H1 (cell line): ENCODE results near the gene NR2C2. TPM values are rescaled to one million over a fixed set of nuclear protein-coding genes. Genes with fewer than 3 reads are reported as not detected.

ENCODE experiments used
- CTCF ChIA-PET: fragments of 300-600 bp; sonication (Branson Sonifier 250); formaldehyde crosslinking; loops from one replicate; lab custom pipeline; 2021; ENCODE audit not compliant: partially characterized antibody; lab: Charles Lee
- POLR2A ChIA-PET: fragments of 300-600 bp; sonication (Branson Sonifier 250); formaldehyde crosslinking; loops from one replicate; lab custom pipeline; 2021; ENCODE audit warnings: inconsistent platforms; ENCODE audit not compliant: partially characterized antibody; lab: Charles Lee
- DNase-seq, 2 experiments: peaks; one replicate each; pipeline versions ENCODE4 v3.0.0 to v3.0.0-alpha.2; 2010 to 2022; ENCODE audit warnings: low spot score in 2 of 2, low read depth in 1 of 2, mixed read lengths in 1 of 2
- FAIRE-seq: peaks from 2 replicates; lab custom pipeline; 2011; peaks lifted over from hg19 to GRCh38; lab: Jason Lieb, UNC
- H2AFZ ChIP-seq: 2 replicates; pipeline ENCODE4 v1.8.1; 2012; ENCODE audit warnings: low read length, inconsistent platforms
- H2AK5ac ChIP-seq: 2 replicates; pipeline ENCODE4 v1.6.1; 2013; ENCODE audit warnings: low read depth, low read length
- H2BK120ac ChIP-seq: replicated peaks from 2 replicates; pipeline ENCODE3; 2013; ENCODE audit warnings: low read depth, low read length, inconsistent platforms
- H2BK12ac ChIP-seq: 2 replicates; pipeline ENCODE4 v1.6.1; 2013; ENCODE audit warnings: low read depth, low read length
- H2BK15ac ChIP-seq: 2 replicates; pipeline ENCODE4 v1.6.1; 2013; ENCODE audit warnings: low read length
- H2BK20ac ChIP-seq: 2 replicates; pipeline ENCODE4 v1.6.1; 2013; ENCODE audit warnings: low read length
- H2BK5ac ChIP-seq: 2 replicates; pipeline ENCODE4 v1.6.1; 2013; ENCODE audit warnings: low read depth, low read length
- H3K14ac ChIP-seq: 2 replicates; pipeline ENCODE4 v1.6.1; 2013; ENCODE audit warnings: inconsistent platforms; ENCODE audit not compliant: insufficient read length
- H3K18ac ChIP-seq: 2 replicates; pipeline ENCODE4 v1.6.1; 2013; ENCODE audit warnings: low read length; ENCODE audit errors: extremely low read depth
- H3K23ac ChIP-seq: 2 replicates; pipeline ENCODE4 v1.6.1; 2013; ENCODE audit warnings: inconsistent platforms; ENCODE audit not compliant: insufficient read length
- H3K23me2 ChIP-seq: 2 replicates; pipeline ENCODE4 v1.6.1; 2013; ENCODE audit warnings: low read depth, low read length
- H3K27ac ChIP-seq: 2 replicates; pipeline ENCODE4 v1.6.1; 2011; ENCODE audit warnings: low read depth, low read length, inconsistent platforms
- H3K27me3 ChIP-seq, 4 experiments: replicated peaks in 1 of 4; 1 replicate in 1 of 4; 2 replicates in 3 of 4; pipeline versions ENCODE4 v1.6.1 to v1.8.1; 2011 to 2013; ENCODE audit warnings: low read length in 3 of 4, mild to moderate bottlenecking in 3 of 4, inconsistent platforms in 2 of 4, mixed read lengths in 2 of 4, moderate library complexity in 1 of 4; ENCODE audit not compliant: control insufficient read depth in 3 of 4, insufficient read depth in 3 of 4; ENCODE audit errors: extremely low read depth in 1 of 4
- H3K36me3 ChIP-seq, 4 experiments: 2 replicates each; pipeline versions ENCODE4 v1.6.1 to v1.8.1; 2011 to 2013; ENCODE audit warnings: mild to moderate bottlenecking in 4 of 4, low read length in 3 of 4, moderate library complexity in 2 of 4, control low read depth in 1 of 4, inconsistent platforms in 1 of 4; ENCODE audit not compliant: insufficient read depth in 4 of 4, control insufficient read depth in 2 of 4
- H3K4ac ChIP-seq: replicated peaks from 2 replicates; pipeline ENCODE3; 2013; ENCODE audit warnings: low read length, low read depth, mixed read lengths, inconsistent platforms; ENCODE audit not compliant: insufficient read length
- H3K4me1 ChIP-seq, 4 experiments: replicated peaks in 1 of 4; 1 replicate in 1 of 4; 2 replicates in 3 of 4; pipeline versions ENCODE4 v1.6.1 to v1.8.1; 2011 to 2013; ENCODE audit warnings: low read length in 3 of 4, inconsistent platforms in 2 of 4, mixed read lengths in 1 of 4; ENCODE audit not compliant: insufficient read depth in 4 of 4, control insufficient read depth in 3 of 4
- H3K4me2 ChIP-seq, 2 experiments: 2 replicates each; pipeline versions ENCODE4 v1.6.1 to v1.8.1; 2011 to 2013; ENCODE audit warnings: low read depth in 2 of 2, low read length in 2 of 2, control low read depth in 1 of 2, inconsistent platforms in 1 of 2, mild to moderate bottlenecking in 1 of 2; ENCODE audit not compliant: insufficient read depth in 1 of 2
- H3K4me3 ChIP-seq, 4 experiments: fragments of 200-600, 300-600 bp in 1 of 4; sonication (generic), shearing (Covaris generic), sonication (Bioruptor Twin) in 1 of 4; 2 replicates each; pipeline versions ENCODE4 v1.5.1 to v1.8.1; 2011 to 2016; ENCODE audit warnings: low read length in 4 of 4, low read depth in 3 of 4, control low read depth in 2 of 4, inconsistent platforms in 2 of 4, mild to moderate bottlenecking in 2 of 4, mixed read lengths in 1 of 4, moderate library complexity in 1 of 4; ENCODE audit not compliant: insufficient read depth in 2 of 4; ENCODE audit errors: extremely low read depth in 1 of 4
- H3K56ac ChIP-seq: replicated peaks from 2 replicates; pipeline ENCODE3; 2013; ENCODE audit warnings: low read depth, mild to moderate bottlenecking, mixed read lengths, low read length, inconsistent platforms; ENCODE audit not compliant: insufficient read length
- H3K79me1 ChIP-seq: 2 replicates; pipeline ENCODE4 v1.6.1; 2013; ENCODE audit warnings: low read depth, low read length, control low read depth
- H3K79me2 ChIP-seq, 2 experiments: 2 replicates each; pipeline versions ENCODE4 v1.6.1 to v1.8.1; 2012 to 2013; ENCODE audit warnings: low read length in 2 of 2, mild to moderate bottlenecking in 2 of 2, inconsistent platforms in 1 of 2; ENCODE audit not compliant: insufficient read depth in 2 of 2, control insufficient read depth in 1 of 2
- H3K9ac ChIP-seq, 4 experiments: replicated peaks in 1 of 4; 1 replicate in 1 of 4; 2 replicates in 3 of 4; pipeline versions ENCODE4 v1.6.1 to v1.8.1; 2011 to 2013; ENCODE audit warnings: low read depth in 3 of 4, low read length in 3 of 4, control low read depth in 2 of 4, mild to moderate bottlenecking in 2 of 4, moderate library complexity in 2 of 4, inconsistent platforms in 1 of 4; ENCODE audit errors: extremely low read depth in 1 of 4
- H3K9me3 ChIP-seq, 2 experiments: 2 replicates each; pipeline versions ENCODE4 v1.6.1 to v1.8.1; 2012 to 2013; ENCODE audit warnings: mild to moderate bottlenecking in 2 of 2, moderate library complexity in 2 of 2, control low read depth in 1 of 2, inconsistent platforms in 1 of 2, low read depth in 1 of 2, low read length in 1 of 2, mixed read lengths in 1 of 2; ENCODE audit not compliant: insufficient read depth in 2 of 2
- H4K20me1 ChIP-seq, 2 experiments: replicated peaks in 1 of 2; 2 replicates each; pipeline versions ENCODE3 to v1.8.1; 2011 to 2013; ENCODE audit warnings: inconsistent platforms in 2 of 2, low read length in 2 of 2, mild to moderate bottlenecking in 1 of 2; ENCODE audit not compliant: insufficient read depth in 2 of 2, control insufficient read depth in 1 of 2
- H4K5ac ChIP-seq: 2 replicates; pipeline ENCODE4 v1.6.1; 2013; ENCODE audit warnings: low read length, low read depth, mixed read lengths, inconsistent platforms; ENCODE audit not compliant: insufficient read length
- H4K8ac ChIP-seq: 2 replicates; pipeline ENCODE4 v1.8.0; 2013; ENCODE audit warnings: mild to moderate bottlenecking, moderate library complexity, low read length, inconsistent platforms; ENCODE audit not compliant: insufficient read depth; ENCODE audit errors: extremely low read depth
- H4K91ac ChIP-seq: replicated peaks from 2 replicates; pipeline ENCODE3; 2013; ENCODE audit warnings: low read length, mixed read lengths, inconsistent platforms; ENCODE audit not compliant: insufficient read length
- ASH2L ChIP-seq: fragments of 200-600, 300-600 bp; sonication (generic); IDR thresholded peaks from one replicate; pipeline ENCODE4 v1.7.1; 2017; ENCODE audit warnings: low read length
- BRCA1 ChIP-seq: IDR thresholded peaks from 2 replicates; pipeline ENCODE4 v1.6.1; 2012; ENCODE audit warnings: low read depth, low read length, improper control_type of control experiment
- CHD1 ChIP-seq: IDR thresholded peaks from 2 replicates; pipeline ENCODE4 v1.6.1; 2012; ENCODE audit warnings: low read depth, low read length, improper control_type of control experiment
- EGR1 ChIP-seq: IDR thresholded peaks from 2 replicates; pipeline ENCODE4 v1.6.1; 2011; ENCODE audit warnings: low read depth, low read length, borderline replicate concordance
- GABPA ChIP-seq: IDR thresholded peaks from 2 replicates; pipeline ENCODE4 v1.6.1; 2011; ENCODE audit warnings: mild to moderate bottlenecking, low read length, moderate library complexity, borderline replicate concordance; ENCODE audit not compliant: insufficient read depth
- JUN ChIP-seq: IDR thresholded peaks from 2 replicates; pipeline ENCODE4 v1.6.1; 2011; ENCODE audit warnings: low read depth, mild to moderate bottlenecking, improper control_type of control experiment, low read length
- KDM1A ChIP-seq: fragments of 200-600, 300-600 bp; sonication (generic); IDR thresholded peaks from 2 replicates; pipeline ENCODE4 v1.7.1; 2016; ENCODE audit warnings: mild to moderate bottlenecking, low read length, borderline replicate concordance
- NANOG ChIP-seq: IDR thresholded peaks from 2 replicates; pipeline ENCODE4 v1.6.1; 2011; ENCODE audit warnings: low read length, low read depth, mild to moderate bottlenecking, inconsistent platforms; ENCODE audit not compliant: insufficient read depth, poor library complexity, severe bottlenecking
- RBBP5 ChIP-seq: IDR thresholded peaks from 2 replicates; pipeline ENCODE4 v1.7.1; 2012; ENCODE audit warnings: low read depth, mild to moderate bottlenecking, inconsistent platforms, low read length, moderate library complexity, borderline replicate concordance
- RXRA ChIP-seq: IDR thresholded peaks from 2 replicates; pipeline ENCODE4 v1.6.1; 2011; ENCODE audit warnings: low read depth, mild to moderate bottlenecking, low read length, moderate library complexity; ENCODE audit not compliant: insufficient read depth
- TAF7 ChIP-seq: optimal IDR thresholded peaks from 2 replicates; pipeline ENCODE3; 2011; ENCODE audit warnings: low read depth, mild to moderate bottlenecking, inconsistent platforms, low read length, moderate library complexity, borderline replicate concordance
- ZNF274 ChIP-seq: IDR thresholded peaks from 2 replicates; pipeline ENCODE4 v1.7.0; 2012; ENCODE audit warnings: low read length, borderline replicate concordance; ENCODE audit errors: extremely low read depth
- WGBS, 2 experiments: shearing (Covaris generic) in 1 of 2; methylation state at CpG; one replicate each; pipeline versions ENCODE4 v1.1.6 to v1.1.7; 2013 to 2015; ENCODE audit warnings: low lambda C conversion rate in 2 of 2, mixed read lengths in 2 of 2, inconsistent platforms in 1 of 2, low coverage in 1 of 2, missing lambda C conversion rate in 1 of 2; ENCODE audit not compliant: insufficient replicate concordance in 2 of 2, insufficient coverage in 1 of 2, insufficient read length in 1 of 2; ENCODE audit errors: extremely low coverage in 1 of 2, missing lambda C conversion rate in 1 of 2; 5-methylcytosine and 5-hydroxymethylcytosine counted together
- polyA plus RNA-seq, 7 experiments: library from polyadenylated mRNA; depleted of rRNA in 3 of 7; stranded (reverse) in 5 of 7; unstranded in 2 of 7; fragments of >200 nt in 5 of 7; fragments of 200-250 nt in 2 of 7; gene quantifications; 1 replicate in 5 of 7; 2 replicates in 1 of 7; 4 replicates in 1 of 7; pipeline versions ENCODE4 v1.2.1 to v1.2.3, GENCODE V29; 2011 to 2013; ENCODE audit warnings: missing spikeins in 2 of 7, mixed read lengths in 2 of 7
- total RNA-seq: library from RNA; stranded (reverse); fragmentation: NEBNext Ultra II Directional; extraction: Animal tissue kit (Norgen Biotek cat#: 25700); gene quantifications from 2 replicates; pipeline ENCODE4 v1.2.1, GENCODE V29; 2021

The NR2C2 gene
- total and polyA plus RNA-seq, 2 of the 8 experiments (the other 6 are each of a cell fraction or from before 2014, with no cell fraction given), result 16.6 to 44.4 TPM

DNA sequence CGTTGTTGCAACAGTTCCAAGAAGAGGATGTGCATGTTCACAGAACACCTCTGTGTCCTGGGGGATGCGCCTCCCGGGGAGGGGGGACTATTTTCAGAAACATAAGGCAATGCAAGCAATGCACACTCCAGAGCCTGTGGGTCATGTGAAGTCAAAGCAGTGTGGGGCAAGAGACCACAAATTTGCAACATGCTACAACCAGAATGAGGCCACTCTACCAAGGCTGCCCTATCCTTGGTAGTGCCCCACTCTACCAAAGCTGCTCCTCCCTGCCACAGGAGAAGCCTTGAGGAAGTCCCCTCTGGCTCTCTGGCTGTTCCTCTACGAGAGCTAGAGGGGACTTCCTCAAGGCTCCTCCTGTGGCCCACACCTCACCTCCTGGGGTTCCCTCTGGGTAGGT is 8.4 kb upstream of the NR2C2 start:
- no peak overlapping the region for H3K4me3 ChIP-seq
- no peak overlapping the region for H3K27ac ChIP-seq
- no peak overlapping the region for H2BK15ac ChIP-seq
- H3K9ac ChIP-seq, result no peak overlapping the region
- 0 out of 7 replicates have a peak, but pooled peaks cover 0 to 3% (median 1%) of the 10 kb centered on the region in 4 experiments for H3K4me1 ChIP-seq
- no peak overlapping the region for H3K23ac ChIP-seq
- WGBS, 2 experiments, result 85% methylated on average over 4 of the region's 4 CpGs; no CpG with 5 or more reads in 1 of the 2 experiments
- H4K5ac ChIP-seq, result no peak overlapping the region
- ChIA-PET CTCF (interaction anchor here (0.6 to 1.5 kb wide), 3 partner anchors 13 to 158 kb away, joined by 3 read pairs; no protein-coding TSS in a partner anchor), POLR2A (interaction anchor here (1.0 kb wide), 1 partner anchor 9 kb away, joined by 3 read pairs; no protein-coding TSS in a partner anchor)
- no peaks in the 10 kb centered on the region for H3K23me2 ChIP-seq
- no peaks in the 10 kb centered on the region for H3K27me3 ChIP-seq
- peaks cover 5% of the 10 kb centered on the region for H3K79me1 ChIP-seq
- H4K91ac ChIP-seq, result no peak overlapping the region
- H3K36me3 ChIP-seq, result peaks cover 3 to 6% (median 3%) of the 10 kb centered on the region in 4 experiments; a peak in 5 of 8 replicates
- H4K20me1 ChIP-seq, result peaks cover 5 to 9% of the 10 kb centered on the region in 2 experiments
- no peak for TF ChIP-seq GABPA
- TF ChIP-seq TAF7, result no peak
- TF ChIP-seq ASH2L, result no peak
- no peak for TF ChIP-seq CHD1
- TF ChIP-seq RXRA, result no peak
- no peak for TF ChIP-seq EGR1
- no peak for TF ChIP-seq KDM1A
- TF ChIP-seq RBBP5, result no peak
- no peak for TF ChIP-seq JUN
- no peak for TF ChIP-seq ZNF274
- no peak for TF ChIP-seq NANOG
- TF ChIP-seq BRCA1, result no peak
- no peak for FAIRE-seq
- H3K18ac ChIP-seq, result no peak overlapping the region
- no peak for DNase-seq
- H4K8ac ChIP-seq, result no peak overlapping the region
- no peak overlapping the region for H2BK12ac ChIP-seq
- H2AK5ac ChIP-seq, result no peak overlapping the region
- H2BK20ac ChIP-seq, result no peak overlapping the region
- H3K14ac ChIP-seq, result no peak overlapping the region
- no peak overlapping the region for H3K4me2 ChIP-seq
- no peak overlapping the region for H2AFZ ChIP-seq
- H3K79me2 ChIP-seq, result peaks cover 0 to 11% of the 10 kb centered on the region in 2 experiments; a peak in 2 of 4 replicates
- no peak overlapping the region for H2BK5ac ChIP-seq
- no peak overlapping the region for H2BK120ac ChIP-seq
- no peak overlapping the region for H3K56ac ChIP-seq
- no peaks in the 10 kb centered on the region for H3K9me3 ChIP-seq
- H3K4ac ChIP-seq, result no peak overlapping the region
